ENCODE results near the gene LTBP1. TPM values are rescaled to one million over a fixed set of nuclear protein-coding genes. Genes with fewer than 3 reads are reported as not detected.

LTBP1 gene
- total RNA-seq, 1 experiment from 2014 or later: 28.5 TPM

GRCh38 chr2:33288011-33288410 is 341.3 kb downstream of the LTBP1 start:
- no peak overlapping the region for H3K14ac ChIP-seq (ENCODE audit: insufficient read depth, low read length)
- no CpG with 5 or more reads among the region's 1 CpG for WGBS (ENCODE audit: extremely low coverage, insufficient read length, low lambda C conversion rate)

More at GRCh38 chr2:33288011-33288410, 341.3 kb downstream of the LTBP1 start:
- H3K4ac ChIP-seq (ENCODE audit: low read depth, low read length): no peak overlapping the region
- no peaks in the 10 kb centered on the region for H3K9me3 ChIP-seq (ENCODE audit: control insufficient read depth, low read depth, low read length)
- H3K4me1 ChIP-seq (ENCODE audit: insufficient read depth, low read length): no peaks in the 10 kb centered on the region
- H3T11ph ChIP-seq (ENCODE audit: low read length): no peak overlapping the region
- peaks cover 6 to 11% of the 10 kb centered on the region in 2 experiments for H3K4me1 Mint-ChIP-seq
- H3K27ac Mint-ChIP-seq: no peak overlapping the region; a peak in 1 of 7 replicates
- H3K36me3 Mint-ChIP-seq (ENCODE audit: insufficient read depth in 1 of 3, low read depth in 3 of 3): no peaks in the 10 kb centered on the region
- H2AK5ac ChIP-seq (ENCODE audit: insufficient read length, low read length): no peak overlapping the region
- no peaks in the 10 kb centered on the region for H3K9me3 Mint-ChIP-seq
- no peaks in the 10 kb centered on the region for H3K23me2 ChIP-seq (ENCODE audit: insufficient read length, low read depth, low read length, poor library complexity, severe bottlenecking)
- no peak overlapping the region for H3K18ac ChIP-seq (ENCODE audit: insufficient read length, low read depth, low read length)
- H2BK12ac ChIP-seq (ENCODE audit: insufficient read length, low read depth, low read length): no peak overlapping the region
- no peaks in the 10 kb centered on the region for H4K20me1 ChIP-seq (ENCODE audit: control insufficient read depth, insufficient read depth, insufficient read length)
- H3K23ac ChIP-seq (ENCODE audit: insufficient read length, low read depth, low read length): no peak overlapping the region
- H3K79me2 ChIP-seq (ENCODE audit: insufficient read depth, low read length): no peaks in the 10 kb centered on the region
- H3K4me3 Mint-ChIP-seq: no peak overlapping the region
- no peak overlapping the region for H4K8ac ChIP-seq (replicated peaks; ENCODE audit: insufficient read length, low read depth, low read length)
- H4K91ac ChIP-seq (ENCODE audit: insufficient read length, low read depth, low read length): no peak overlapping the region
- no peak overlapping the region for H3K9ac ChIP-seq (ENCODE audit: extremely low read depth, insufficient read length, low read length)
- no peak overlapping the region for H2BK20ac ChIP-seq (ENCODE audit: low read depth, low read length, poor library complexity, severe bottlenecking)
- no peak for TF ChIP-seq CTCF (conservative IDR thresholded peaks at IDR 0.05)
- no peak overlapping the region for H2BK5ac ChIP-seq (ENCODE audit: insufficient read length, low read length)
- no peak overlapping the region for H2BK120ac ChIP-seq (ENCODE audit: low read depth, low read length, poor library complexity, severe bottlenecking)
- no peaks in the 10 kb centered on the region for H3K27me3 ChIP-seq (ENCODE audit: insufficient read depth, low read length)
- H3K27ac ChIP-seq (ENCODE audit: insufficient read length, low read depth, low read length): no peak overlapping the region
- no peak overlapping the region for H3K56ac ChIP-seq (ENCODE audit: insufficient read length, low read depth, low read length)
- no peak for DNase-seq
- no peaks in the 10 kb centered on the region; the same call in 1 of the 2 replicates for H3K27me3 Mint-ChIP-seq (ENCODE audit: low read depth)
- H3K4me2 ChIP-seq (ENCODE audit: insufficient read depth, insufficient read length, low read length): no peak overlapping the region
- no peak overlapping the region for H2BK15ac ChIP-seq (ENCODE audit: low read depth, low read length)
- H4K5ac ChIP-seq (ENCODE audit: insufficient read length, low read depth, low read length): no peak overlapping the region
- H2AFZ ChIP-seq (ENCODE audit: low read length): no peak overlapping the region
- no peaks in the 10 kb centered on the region for H3K79me1 ChIP-seq (ENCODE audit: insufficient read depth, low read depth, low read length, poor library complexity, severe bottlenecking)
